ENCODE data around the gene GALM.

Gene GALM

GRCh38 chr2:38765551-38765950, 99.6 kb downstream of the GALM start:
- no peak for DNase-seq

- no peak for DNase-seq
These were observed 105.7 kb downstream of the GALM start for GRCh38 chr2:38771632-38772031.

GRCh38 chr2:38775097-38775920, 109.4 kb downstream of the GALM start:
- DNase-seq: no peak

DNA sequence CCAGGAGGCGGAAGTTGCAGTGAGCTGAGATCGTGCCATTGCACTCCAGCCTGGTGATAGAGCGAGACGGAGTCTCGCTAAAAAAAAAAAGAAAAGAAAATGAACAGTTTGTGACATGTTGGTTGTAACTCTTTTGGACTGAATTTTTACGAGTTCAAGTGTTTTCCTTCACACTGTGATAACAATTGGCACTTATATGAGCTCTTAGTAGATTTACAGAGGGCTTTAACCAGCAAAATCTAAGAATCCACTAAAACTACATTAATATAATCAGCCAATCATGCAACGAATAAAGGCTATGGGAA, 110.0 kb downstream of the GALM start:
- no peak for DNase-seq

DNA sequence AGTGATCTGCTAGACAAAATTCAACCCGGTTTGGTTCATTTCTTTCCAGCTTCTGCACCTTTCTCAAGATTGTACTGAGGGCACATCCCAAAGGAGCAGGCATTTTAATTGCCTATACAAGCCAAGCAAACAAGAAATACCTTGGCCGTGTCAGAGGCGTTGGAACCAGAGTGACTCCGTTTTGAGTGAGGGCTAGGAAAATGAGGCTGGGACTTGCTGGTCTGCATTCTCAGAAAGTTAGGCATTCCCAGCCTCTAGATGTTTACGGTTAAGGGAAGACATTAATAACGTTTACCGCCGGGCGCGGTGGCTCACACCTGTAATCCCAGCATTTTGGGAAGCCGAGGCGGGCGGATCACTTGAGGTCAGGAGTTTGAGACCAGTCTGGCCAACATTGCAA, 110.6 kb downstream of the GALM start:
- no peak for DNase-seq

DNA sequence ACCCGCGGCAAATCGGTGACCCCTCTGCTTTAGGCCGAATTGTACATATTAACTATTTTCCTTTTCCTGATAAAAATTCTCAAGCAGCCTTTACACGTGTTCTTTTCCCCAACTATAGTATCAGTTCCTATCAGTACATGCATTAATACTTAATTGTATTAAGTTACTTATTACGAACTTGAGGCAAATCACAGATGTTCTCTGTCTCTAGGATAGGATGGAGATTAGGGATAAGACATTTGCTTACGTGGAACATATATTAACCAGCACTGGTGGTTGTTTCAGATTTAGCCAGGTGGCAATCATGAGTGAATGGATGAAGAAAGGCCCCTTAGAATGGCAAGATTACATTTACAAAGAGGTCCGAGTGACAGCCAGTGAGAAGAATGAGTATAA, 112.8 kb downstream of the GALM start:
- DNase-seq: no peak

- DNase-seq: no peak
These were observed 117.7 kb downstream of the GALM start for GRCh38 chr2:38783586-38783985.

Measured in right kidney (tissue), 1 donor.